ENCODE data around the gene RIBC2. TPM values are rescaled to one million over a fixed set of nuclear protein-coding genes. Genes with fewer than 3 reads are reported as not detected.
"Not testable (repeated sequence)": the region's sequence is repeated elsewhere in the genome, so short reads cannot be mapped to it uniquely, and the experiment has no call there.

RIBC2 gene
- total RNA-seq, 4 donors from 2014 or later: not detected

DNA sequence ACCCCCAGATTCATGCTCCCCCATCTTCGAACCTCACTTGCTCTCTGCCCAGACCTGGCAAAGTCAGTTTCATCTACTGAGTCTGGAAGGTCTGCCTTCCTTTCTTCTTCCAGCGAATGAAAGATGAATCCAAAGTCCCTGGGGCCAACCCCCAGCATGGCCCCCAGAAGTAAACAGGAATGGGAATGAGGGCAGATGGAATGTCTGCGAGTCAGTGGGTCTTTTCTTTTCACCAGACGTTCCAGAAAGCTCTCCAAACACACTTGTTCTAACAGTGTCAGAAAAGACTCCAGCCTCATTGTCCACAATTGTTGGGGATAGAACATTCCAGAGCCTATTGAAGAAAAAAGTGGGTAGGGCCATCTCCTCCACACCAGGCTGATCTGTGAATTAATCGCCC lies 28.6 kb downstream of the RIBC2 start:
- 76% methylated on average over 5 of the region's 5 CpGs; no CpG with 5 or more reads in 1 of the 2 donors for WGBS, 2 donors (ENCODE audit: low coverage in 1 of 2)
- no peak for TF ChIP-seq POLR2AphosphoS5 (IDR thresholded peaks at IDR 0.05)
- no peak for TF ChIP-seq EP300 (IDR thresholded peaks at IDR 0.05; ENCODE audit: low read depth)
- TF ChIP-seq, protein P1, sequence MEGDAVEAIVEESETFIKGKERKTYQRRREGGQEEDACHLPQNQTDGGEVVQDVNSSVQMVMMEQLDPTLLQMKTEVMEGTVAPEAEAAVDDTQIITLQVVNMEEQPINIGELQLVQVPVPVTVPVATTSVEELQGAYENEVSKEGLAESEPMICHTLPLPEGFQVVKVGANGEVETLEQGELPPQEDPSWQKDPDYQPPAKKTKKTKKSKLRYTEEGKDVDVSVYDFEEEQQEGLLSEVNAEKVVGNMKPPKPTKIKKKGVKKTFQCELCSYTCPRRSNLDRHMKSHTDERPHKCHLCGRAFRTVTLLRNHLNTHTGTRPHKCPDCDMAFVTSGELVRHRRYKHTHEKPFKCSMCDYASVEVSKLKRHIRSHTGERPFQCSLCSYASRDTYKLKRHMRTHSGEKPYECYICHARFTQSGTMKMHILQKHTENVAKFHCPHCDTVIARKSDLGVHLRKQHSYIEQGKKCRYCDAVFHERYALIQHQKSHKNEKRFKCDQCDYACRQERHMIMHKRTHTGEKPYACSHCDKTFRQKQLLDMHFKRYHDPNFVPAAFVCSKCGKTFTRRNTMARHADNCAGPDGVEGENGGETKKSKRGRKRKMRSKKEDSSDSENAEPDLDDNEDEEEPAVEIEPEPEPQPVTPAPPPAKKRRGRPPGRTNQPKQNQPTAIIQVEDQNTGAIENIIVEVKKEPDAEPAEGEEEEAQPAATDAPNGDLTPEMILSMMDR (IDR thresholded peaks at IDR 0.05): no peak
- no peak for TF ChIP-seq POLR2A (IDR thresholded peaks at IDR 0.05)
- Histone ChIP-seq H3K36me3 (no peaks in the 10 kb centered on the region), H3K27ac (no peak overlapping the region), H3K4me3 (no peak overlapping the region), H3K27me3 (no peaks in the 10 kb centered on the region), H3K4me1 (no peaks in the 10 kb centered on the region), H3K9me3 (no peaks in the 10 kb centered on the region)
- no peak for DNase-seq
- in situ Hi-C loops (cut with MboI; ENCODE audit: low pct_ligation_motif_present in 1 of 4, low pct_unique_long_range_greater_than_20kb in 1 of 4, low sequenced_read_pairs in 3 of 4): loop anchor here in 3 of 4 donors (10.0 kb wide), 1 partner anchor 113 kb away; no protein-coding TSS in a partner anchor
- intact Hi-C loops (cut with DNase I; ENCODE audit: low total_unique reads): no loop called here

DNA sequence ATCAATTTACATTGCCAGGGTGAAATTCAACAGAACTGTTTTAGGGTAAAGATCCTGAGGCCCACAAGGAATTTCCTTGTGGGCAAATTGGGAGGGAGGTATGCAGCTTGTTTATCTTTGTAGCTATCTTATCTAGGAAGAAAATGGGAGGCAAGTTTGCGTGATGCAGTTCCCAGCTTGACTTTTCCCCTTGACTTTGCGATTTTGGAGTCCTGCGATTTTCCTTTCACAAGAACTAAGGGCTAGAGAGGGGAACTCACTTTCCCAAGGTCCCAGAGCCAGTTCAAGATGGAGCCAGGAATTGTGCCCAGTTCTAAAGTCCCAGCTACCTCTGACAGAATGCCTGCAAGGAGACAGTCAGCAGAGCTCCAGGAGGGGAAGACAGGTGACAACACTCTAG lies 30.7 kb downstream of the RIBC2 start:
- DNase-seq: no peak
- H3K36me3 ChIP-seq: no peaks in the 10 kb centered on the region
- 86% methylated on average over 3 of the region's 3 CpGs; no CpG with 5 or more reads in 1 of the 2 donors for WGBS, 2 donors (ENCODE audit: low coverage in 1 of 2)
- H3K27ac ChIP-seq: no peak overlapping the region
- H3K9me3 ChIP-seq: no peaks in the 10 kb centered on the region
- in situ Hi-C loops (cut with MboI; ENCODE audit: low pct_ligation_motif_present in 1 of 4, low pct_unique_long_range_greater_than_20kb in 1 of 4, low sequenced_read_pairs in 3 of 4) (loop anchor here in 3 of 4 donors (10.0 kb wide), 1 partner anchor 111 kb away; no protein-coding TSS in a partner anchor), intact Hi-C loops (cut with DNase I; ENCODE audit: low total_unique reads) (no loop called here)
- H3K27me3 ChIP-seq: no peaks in the 10 kb centered on the region
- no peak overlapping the region for H3K4me3 ChIP-seq
- no peaks in the 10 kb centered on the region for H3K4me1 ChIP-seq
- TF ChIP-seq EP300 (IDR thresholded peaks at IDR 0.05; ENCODE audit: low read depth) (no peak), POLR2AphosphoS5 (IDR thresholded peaks at IDR 0.05) (no peak), POLR2A (IDR thresholded peaks at IDR 0.05) (no peak)

DNA sequence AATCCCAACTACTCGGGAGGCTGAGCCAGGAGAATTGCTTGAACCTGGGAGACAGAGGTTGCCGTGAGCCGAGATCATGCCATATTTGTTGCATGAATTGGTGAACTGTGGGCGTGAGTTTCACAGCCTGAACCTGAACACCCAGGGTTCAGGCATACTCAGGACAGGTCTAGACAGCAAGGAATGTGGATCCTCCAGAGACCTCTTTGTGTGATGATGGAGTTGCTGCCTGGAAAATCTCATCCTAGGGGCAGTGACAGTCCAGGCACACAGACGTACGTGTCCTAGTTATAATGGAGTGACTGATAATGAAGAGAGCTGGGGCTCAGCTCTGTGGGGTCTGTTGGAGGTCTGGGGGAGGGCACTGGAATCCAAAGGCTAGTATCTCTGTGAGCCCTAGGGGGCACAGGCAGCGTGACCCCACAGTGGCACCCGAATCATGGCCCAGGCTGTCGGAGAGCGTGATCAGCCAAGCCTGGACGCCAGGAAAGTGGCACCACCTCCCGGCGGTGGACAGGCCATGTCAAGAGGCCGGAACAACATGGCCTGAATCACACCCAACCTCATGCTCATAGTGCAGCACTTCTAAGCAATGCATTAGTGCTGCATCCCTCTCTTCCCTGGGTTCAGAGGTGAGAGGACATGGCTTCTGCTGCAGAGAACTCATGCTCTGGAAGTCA lies 31.7 kb downstream of the RIBC2 start:
- intact Hi-C loops (cut with DNase I; ENCODE audit: low total_unique reads) (no loop called here), in situ Hi-C loops (cut with MboI; ENCODE audit: low pct_ligation_motif_present in 1 of 4, low pct_unique_long_range_greater_than_20kb in 1 of 4, low sequenced_read_pairs in 3 of 4) (loop anchor here in 3 of 4 donors (10.0 kb wide), 1 partner anchor 110 kb away; no protein-coding TSS in a partner anchor)
- TF ChIP-seq POLR2AphosphoS5 (IDR thresholded peaks at IDR 0.05) (no peak), POLR2A (IDR thresholded peaks at IDR 0.05) (no peak)
- TF ChIP-seq, protein P1 (IDR thresholded peaks at IDR 0.05): no peak

DNA sequence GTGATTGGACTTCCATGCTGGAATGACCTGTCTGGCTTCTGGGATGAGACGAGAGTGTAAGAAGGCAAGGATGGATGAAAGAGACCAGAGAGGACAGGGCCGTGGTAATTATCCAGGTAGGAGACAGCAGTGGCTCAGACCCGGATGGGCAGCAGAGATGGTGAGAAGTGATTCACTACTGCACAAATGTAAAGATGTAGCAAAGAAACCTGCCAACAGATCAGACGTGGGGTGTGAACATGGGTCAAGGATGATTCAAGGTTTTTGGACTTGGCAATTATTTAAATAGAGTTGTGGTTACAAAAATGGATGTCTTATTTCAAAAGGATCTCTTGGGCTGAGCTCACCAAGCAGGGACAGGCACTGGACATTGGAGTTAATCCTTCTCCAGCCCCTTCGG lies 32.7 kb downstream of the RIBC2 start:
- no peaks in the 10 kb centered on the region for H3K27me3 ChIP-seq
- H3K27ac ChIP-seq: no peak overlapping the region
- no peak for TF ChIP-seq EP300 (IDR thresholded peaks at IDR 0.05; ENCODE audit: low read depth)
- TF ChIP-seq, protein P1 (IDR thresholded peaks at IDR 0.05): no peak
- TF ChIP-seq POLR2AphosphoS5 (IDR thresholded peaks at IDR 0.05): no peak
- TF ChIP-seq POLR2A (IDR thresholded peaks at IDR 0.05): no peak
- no peaks in the 10 kb centered on the region for H3K4me1 ChIP-seq
- H3K4me3 ChIP-seq: no peak overlapping the region
- H3K36me3 ChIP-seq: no peaks in the 10 kb centered on the region
- H3K9me3 ChIP-seq: no peaks in the 10 kb centered on the region
- DNase-seq: no peak
- intact Hi-C loops (cut with DNase I; ENCODE audit: low total_unique reads): no loop called here
- 76 to 83% methylated on average over 4 to 5 of the region's 5 CpGs for WGBS, 2 donors (ENCODE audit: low coverage in 1 of 2)
- in situ Hi-C loops (cut with MboI; ENCODE audit: low pct_ligation_motif_present in 1 of 4, low pct_unique_long_range_greater_than_20kb in 1 of 4, low sequenced_read_pairs in 3 of 4): loop anchor here in 3 of 4 donors (10.0 kb wide), 1 partner anchor 109 kb away; no protein-coding TSS in a partner anchor

More for the DNA sequence above, 31.7 kb downstream of the RIBC2 start:
- Histone ChIP-seq H3K9me3 (no peaks in the 10 kb centered on the region), H3K27ac (no peak overlapping the region), H3K4me3 (no peak overlapping the region), H3K4me1 (no peaks in the 10 kb centered on the region), H3K36me3 (no peaks in the 10 kb centered on the region), H3K27me3 (no peaks in the 10 kb centered on the region)
- whole genome bisulfite sequencing, 2 donors (ENCODE audit: low coverage in 1 of 2): 80 to 87% methylated on average over 1 to 14 of the region's 14 CpGs
- DNase-seq: no peak

DNA sequence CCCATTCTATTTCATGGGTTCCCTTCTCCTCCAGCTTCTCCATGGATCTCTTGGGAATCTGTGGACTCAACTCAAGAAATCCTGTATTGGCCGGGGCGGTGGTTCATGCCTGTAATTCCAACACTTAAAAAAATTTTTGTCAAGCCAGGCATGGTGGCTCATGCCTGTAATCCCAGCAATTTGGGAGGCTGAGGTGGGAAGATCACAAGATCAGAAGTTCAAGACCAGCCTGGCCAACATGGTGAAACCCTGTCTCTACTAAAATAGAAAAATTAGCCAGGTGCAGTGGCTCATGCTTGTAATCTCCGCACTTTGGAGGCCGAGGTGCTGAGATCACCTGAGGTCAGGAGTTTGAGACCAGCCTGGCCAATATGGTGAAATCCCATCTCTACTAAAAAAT lies 34.1 kb downstream of the RIBC2 start:
- intact Hi-C loops (cut with DNase I; ENCODE audit: low total_unique reads); H3K27me3 ChIP-seq; H3K27ac ChIP-seq; H3K36me3 ChIP-seq; H3K4me3 ChIP-seq; DNase-seq; H3K9me3 ChIP-seq; H3K4me1 ChIP-seq: not testable (repeated sequence)
- in situ Hi-C loops (cut with MboI; ENCODE audit: low pct_ligation_motif_present in 1 of 4, low pct_unique_long_range_greater_than_20kb in 1 of 4, low sequenced_read_pairs in 3 of 4): loop anchor here in 3 of 4 donors (10.0 kb wide), 1 partner anchor 107 kb away; no protein-coding TSS in a partner anchor
- 88% methylated on average over 4 of the region's 4 CpGs; no CpG with 5 or more reads in 1 of the 2 donors for WGBS, 2 donors (ENCODE audit: low coverage in 1 of 2)
